IMR-90 (cell line): Measurements from ENCODE around the gene SNTG2.

Experiments used
- BHLHE40 ChIP-seq: fragments of 150-350 bp; IDR thresholded peaks from 2 replicates; pipeline ENCODE4 v1.6.1; 2016; ENCODE audit warnings: mild to moderate bottlenecking, low read depth, low read length
- CEBPB ChIP-seq: IDR thresholded peaks from 2 replicates; pipeline ENCODE4 v1.6.1; 2012; ENCODE audit warnings: low read depth, low read length, improper control_type of control experiment
- CTCF ChIP-seq: conservative IDR thresholded peaks from 2 replicates; pipeline ENCODE4 v1.5.1; 2012; ENCODE audit warnings: mild to moderate bottlenecking, low read depth, low read length, improper control_type of control experiment
- MAFK ChIP-seq: IDR thresholded peaks from 2 replicates; pipeline ENCODE4 v1.6.1; 2012; ENCODE audit warnings: low read depth, low read length, improper control_type of control experiment
- MAZ ChIP-seq: IDR thresholded peaks from 2 replicates; pipeline ENCODE4 v1.6.1; 2012; ENCODE audit warnings: low read depth, mild to moderate bottlenecking, low read length, improper control_type of control experiment, moderate library complexity, borderline replicate concordance
- POLR2A ChIP-seq: IDR thresholded peaks from 2 replicates; pipeline ENCODE4 v1.6.1; 2012; ENCODE audit warnings: mild to moderate bottlenecking, low read depth, low read length
- TF ChIP-seq, protein P1 (sequence below): fragments of 150-350 bp; IDR thresholded peaks from 2 replicates; pipeline ENCODE4 v1.6.1; 2017; ENCODE audit warnings: mild to moderate bottlenecking, antibody characterized with exemption, low read length, low read depth

DNA sequence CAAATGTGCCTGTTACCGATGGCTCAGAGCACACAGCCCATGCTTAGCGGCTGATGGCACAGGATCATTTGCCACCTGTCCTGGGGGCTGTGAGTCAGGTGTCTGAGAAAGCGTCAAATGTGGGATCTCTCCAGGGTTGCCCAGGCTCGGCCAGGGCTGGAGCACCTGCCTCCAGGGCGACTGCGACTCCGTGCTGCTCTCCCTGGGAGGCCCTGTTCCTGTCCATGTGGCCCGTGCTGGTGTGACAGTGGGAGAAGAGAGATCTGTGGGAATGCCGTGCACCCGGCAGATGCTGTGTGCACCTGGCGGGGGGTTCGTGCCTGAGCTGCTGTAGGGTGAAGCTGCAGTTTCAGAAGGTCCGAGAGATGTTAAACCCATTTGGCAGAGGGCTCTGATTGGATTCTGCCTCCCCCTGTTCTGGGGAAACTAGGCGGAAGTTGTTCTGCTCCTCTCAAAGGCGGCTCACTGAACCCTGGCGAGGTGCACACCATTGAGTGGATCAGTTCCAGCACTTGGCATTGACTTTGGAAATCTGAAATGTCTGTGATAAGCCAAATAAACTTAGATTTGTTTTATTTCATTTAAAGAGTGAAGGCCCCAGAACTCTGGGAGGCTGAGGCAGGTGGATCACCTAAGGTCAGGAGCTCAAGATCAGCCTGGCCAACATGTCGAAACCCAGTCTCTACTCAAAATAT, 428.0 kb downstream of the SNTG2 start:
- TF ChIP-seq MAFK (no peak), CTCF (no peak), POLR2A (no peak), CEBPB (no peak), MAZ (no peak), BHLHE40 (no peak)
- TF ChIP-seq, protein P1, sequence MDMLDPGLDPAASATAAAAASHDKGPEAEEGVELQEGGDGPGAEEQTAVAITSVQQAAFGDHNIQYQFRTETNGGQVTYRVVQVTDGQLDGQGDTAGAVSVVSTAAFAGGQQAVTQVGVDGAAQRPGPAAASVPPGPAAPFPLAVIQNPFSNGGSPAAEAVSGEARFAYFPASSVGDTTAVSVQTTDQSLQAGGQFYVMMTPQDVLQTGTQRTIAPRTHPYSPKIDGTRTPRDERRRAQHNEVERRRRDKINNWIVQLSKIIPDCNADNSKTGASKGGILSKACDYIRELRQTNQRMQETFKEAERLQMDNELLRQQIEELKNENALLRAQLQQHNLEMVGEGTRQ, result no peak
